HG03558 (cell line): ENCODE measurements around the gene B4GALT2.

Experiments used
- ATAC-seq: cut with Tn5 transposase; IDR thresholded peaks from one replicate; pipeline ENCODE4 v1.9.1; 2021; ENCODE audit warnings: moderate number of reproducible peaks; ENCODE audit not compliant: unreplicated experiment; ENCODE audit errors: extremely low read depth

B4GALT2 gene

GRCh38 chr1:43945674-43946235 lies 33.3 kb upstream of the B4GALT2 start:
- no peak for ATAC-seq

GRCh38 chr1:43946236-43947060 lies 32.6 kb upstream of the B4GALT2 start, which contains the start of gene IPO13:
Gene IPO13 (plus strand): TSS chr1:43946950. CDS start chr1:43947601, 651 bp downstream.
- ATAC-seq: peak; percentile 88

GRCh38 chr1:43947061-43947873 lies 31.7 kb upstream of the B4GALT2 start:
- ATAC-seq: no peak

- no peak for ATAC-seq
These were observed 31.1 kb upstream of the B4GALT2 start for GRCh38 chr1:43947874-43948437.

GRCh38 chr1:43949678-43950077 lies 29.3 kb upstream of the B4GALT2 start:
- ATAC-seq: no peak

GRCh38 chr1:43951021-43951985 lies 27.7 kb upstream of the B4GALT2 start:
- no peak for ATAC-seq

GRCh38 chr1:43952731-43953346 lies 26.2 kb upstream of the B4GALT2 start:
- ATAC-seq: no peak

GRCh38 chr1:43953361-43953760 lies 25.6 kb upstream of the B4GALT2 start:
- no peak for ATAC-seq

GRCh38 chr1:43954036-43954435 lies 25.0 kb upstream of the B4GALT2 start:
- no peak for ATAC-seq

GRCh38 chr1:43956234-43956633 lies 22.8 kb upstream of the B4GALT2 start:
- ATAC-seq: no peak

- ATAC-seq: no peak
These were observed 21.5 kb upstream of the B4GALT2 start for GRCh38 chr1:43957407-43958040.

- ATAC-seq: no peak
These were observed 20.4 kb upstream of the B4GALT2 start for GRCh38 chr1:43958351-43959255.

- ATAC-seq: no peak
These were observed 18.2 kb upstream of the B4GALT2 start for GRCh38 chr1:43960798-43961197.

- ATAC-seq: no peak
These were observed 17.3 kb upstream of the B4GALT2 start for GRCh38 chr1:43961692-43962091.

GRCh38 chr1:43962324-43962723 lies 16.7 kb upstream of the B4GALT2 start:
- ATAC-seq: no peak

- no peak for ATAC-seq
These were observed 16.0 kb upstream of the B4GALT2 start for GRCh38 chr1:43963006-43963405.

GRCh38 chr1:43963890-43964289 lies 15.1 kb upstream of the B4GALT2 start:
- no peak for ATAC-seq

- ATAC-seq: no peak
These were observed 13.7 kb upstream of the B4GALT2 start for GRCh38 chr1:43965316-43965715.
